Cerebellar nuclear complex (tissue), 1 donor: ENCODE results near the gene DCAF17.
"Not testable (repeated sequence)": the region's sequence is repeated elsewhere in the genome, so short reads cannot be mapped to it uniquely, and the experiment has no call there.

Source experiments
- DNase-seq, 2 experiments: peaks; one replicate each; lab custom pipeline; 2025; lab: John Stamatoyannopoulos, UW

The DCAF17 gene

GRCh38 chr2:171514908-171515582 is 81.0 kb downstream of the DCAF17 start:
- no peak for DNase-seq

- DNase-seq, result no peak
These were observed 81.8 kb downstream of the DCAF17 start for GRCh38 chr2:171515672-171516298.

GRCh38 chr2:171516793-171517192 is 82.8 kb downstream of the DCAF17 start:
- DNase-seq, result no peak

GRCh38 chr2:171520471-171520870 is 86.4 kb downstream of the DCAF17 start:
- no peak for DNase-seq

DNA sequence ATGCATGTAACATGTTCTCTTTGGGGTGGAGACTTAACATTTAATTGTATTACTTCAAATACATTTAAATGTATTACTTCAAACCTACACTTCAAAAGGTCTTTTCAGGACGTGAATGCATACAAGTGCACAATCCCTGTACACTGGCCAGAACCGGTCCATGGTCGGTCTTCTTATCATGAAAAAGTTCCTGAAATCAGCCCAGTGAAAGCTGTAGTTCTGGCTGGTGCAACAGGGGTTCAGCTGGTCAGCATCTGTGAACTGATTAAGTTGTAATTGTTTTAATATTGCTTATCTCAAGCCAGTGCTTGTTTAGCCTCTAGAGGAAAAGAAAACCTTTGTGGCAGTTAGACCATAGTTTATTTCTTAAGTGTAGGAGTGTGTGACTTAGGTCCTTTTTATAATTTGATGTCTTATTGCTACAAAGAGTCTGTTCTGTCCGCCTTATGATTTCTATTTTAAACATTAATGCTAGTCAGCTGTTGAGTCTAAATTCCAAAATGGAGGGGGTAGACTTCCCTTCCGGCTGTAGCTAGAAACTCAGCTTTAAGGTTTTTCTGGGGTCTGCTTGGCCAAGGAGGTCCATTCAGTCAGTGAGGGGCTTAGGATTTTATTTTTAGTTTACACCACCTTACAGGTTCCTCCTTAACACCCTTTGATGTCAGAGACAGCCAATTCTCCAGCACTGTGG is 87.5 kb downstream of the DCAF17 start:
- DNase-seq, result no peak

DNA sequence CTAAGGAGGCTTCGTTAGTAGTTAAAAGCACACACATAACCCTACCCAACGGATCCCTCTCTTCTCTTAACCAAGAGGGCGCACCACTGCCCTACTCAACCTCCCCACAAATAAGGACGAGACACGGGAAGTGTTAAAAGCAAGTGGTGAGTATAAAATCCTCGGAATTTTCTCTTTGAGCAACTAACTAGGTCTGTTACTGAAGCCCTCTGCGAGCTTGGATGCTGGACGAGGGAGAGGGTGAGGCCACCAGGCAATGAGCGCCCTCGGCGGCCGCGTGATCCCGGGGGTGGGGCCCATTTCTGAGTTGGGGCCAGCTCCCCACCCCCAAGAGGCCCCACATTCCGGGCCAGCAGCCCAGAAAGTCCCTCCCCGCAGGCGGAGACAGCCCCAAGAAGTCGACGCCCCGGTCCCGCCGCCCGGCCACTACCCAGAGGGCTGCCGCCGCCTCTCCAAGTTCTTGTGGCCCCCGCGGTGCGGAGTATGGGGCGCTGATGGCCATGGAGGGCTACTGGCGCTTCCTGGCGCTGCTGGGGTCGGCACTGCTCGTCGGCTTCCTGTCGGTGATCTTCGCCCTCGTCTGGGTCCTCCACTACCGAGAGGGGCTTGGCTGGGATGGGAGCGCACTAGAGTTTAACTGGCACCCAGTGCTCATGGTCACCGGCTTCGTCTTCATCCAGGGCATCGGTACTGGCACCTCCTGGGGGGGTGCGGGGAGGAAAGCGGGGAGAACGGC is 88.2 kb downstream of the DCAF17 start, which contains the start of gene CYBRD1:
Gene CYBRD1 (plus strand): TSS at position 423 of the 736 bp plus-strand sequence. CDS start 72 bp downstream, at position 495.
- DNase-seq, result no peak

GRCh38 chr2:171522788-171523087 is 88.7 kb downstream of the DCAF17 start:
- no peak for DNase-seq

DNA sequence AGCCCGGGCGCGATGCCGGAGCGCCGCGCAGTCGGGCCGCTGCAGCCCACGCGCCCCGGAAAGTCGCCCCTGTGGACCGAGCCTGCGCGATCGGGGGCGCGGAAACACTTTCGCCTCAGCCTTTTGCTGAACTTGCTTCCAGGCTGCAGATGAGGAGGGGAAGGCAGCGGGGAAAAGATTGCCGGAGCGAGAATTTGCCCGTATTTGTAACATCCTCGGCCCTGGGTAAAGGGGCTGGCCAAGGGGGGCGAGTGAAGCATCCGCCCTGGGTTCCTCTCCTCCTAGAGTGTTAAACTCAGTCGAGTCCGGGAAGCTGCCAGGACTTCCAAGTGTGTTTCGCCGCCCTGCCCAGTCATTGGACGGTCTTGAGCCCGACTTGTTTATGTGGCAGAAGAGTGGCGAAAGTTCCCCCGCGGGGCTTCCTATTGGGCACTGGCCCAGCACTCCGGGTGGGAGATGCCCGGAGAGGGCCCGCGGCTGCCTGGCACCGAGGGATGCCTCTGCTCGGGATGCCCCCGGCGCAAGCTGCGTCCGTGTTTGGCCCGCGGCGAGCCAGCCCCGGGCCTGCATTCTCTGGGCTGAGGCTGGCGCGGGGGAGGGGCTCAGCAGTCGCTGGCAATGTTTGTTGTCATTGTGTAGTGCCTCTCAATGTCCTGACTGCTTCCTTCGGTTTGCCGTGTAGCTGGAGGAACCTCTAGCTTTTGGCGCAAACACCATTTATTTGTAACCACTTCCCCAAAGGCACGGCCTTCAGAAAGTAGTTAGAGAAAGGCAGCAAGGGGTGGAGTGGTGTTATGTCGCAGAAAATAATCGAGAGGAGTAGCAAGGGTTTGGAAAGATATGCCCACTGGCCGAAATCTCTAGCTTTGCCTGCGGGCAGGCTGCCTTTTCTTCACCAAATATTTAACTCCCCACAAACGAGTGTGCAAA is 89.3 kb downstream of the DCAF17 start:
- DNase-seq, result no peak

- DNase-seq, result no peak
These were observed 90.0 kb downstream of the DCAF17 start for GRCh38 chr2:171524018-171524401.

DNA sequence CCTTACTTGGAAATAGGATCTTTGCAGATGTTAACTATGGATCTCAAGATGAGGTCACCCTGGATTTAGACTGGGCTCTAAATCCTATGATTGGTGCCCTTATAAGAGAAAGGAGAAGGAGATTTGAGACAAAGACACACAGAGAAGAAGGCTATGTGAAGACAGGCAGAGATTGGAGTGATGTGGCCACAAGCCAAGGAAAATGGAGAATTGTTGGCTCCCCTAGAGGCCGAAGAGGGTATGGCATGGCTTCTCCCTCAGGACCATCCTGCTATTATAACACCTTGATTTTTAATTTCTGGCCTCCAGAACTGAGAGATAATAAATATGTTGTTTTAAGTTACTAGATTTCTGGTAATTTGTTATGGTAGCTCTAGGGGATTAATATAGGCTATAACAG is 95.9 kb downstream of the DCAF17 start:
- no peak for DNase-seq

GRCh38 chr2:171530378-171530777 is 96.4 kb downstream of the DCAF17 start:
- DNase-seq, result no peak

- DNase-seq, result not testable (repeated sequence)
These were observed 96.8 kb downstream of the DCAF17 start for GRCh38 chr2:171530859-171531258.

- no peak for DNase-seq
These were observed 97.3 kb downstream of the DCAF17 start for GRCh38 chr2:171531291-171531690.

DNA sequence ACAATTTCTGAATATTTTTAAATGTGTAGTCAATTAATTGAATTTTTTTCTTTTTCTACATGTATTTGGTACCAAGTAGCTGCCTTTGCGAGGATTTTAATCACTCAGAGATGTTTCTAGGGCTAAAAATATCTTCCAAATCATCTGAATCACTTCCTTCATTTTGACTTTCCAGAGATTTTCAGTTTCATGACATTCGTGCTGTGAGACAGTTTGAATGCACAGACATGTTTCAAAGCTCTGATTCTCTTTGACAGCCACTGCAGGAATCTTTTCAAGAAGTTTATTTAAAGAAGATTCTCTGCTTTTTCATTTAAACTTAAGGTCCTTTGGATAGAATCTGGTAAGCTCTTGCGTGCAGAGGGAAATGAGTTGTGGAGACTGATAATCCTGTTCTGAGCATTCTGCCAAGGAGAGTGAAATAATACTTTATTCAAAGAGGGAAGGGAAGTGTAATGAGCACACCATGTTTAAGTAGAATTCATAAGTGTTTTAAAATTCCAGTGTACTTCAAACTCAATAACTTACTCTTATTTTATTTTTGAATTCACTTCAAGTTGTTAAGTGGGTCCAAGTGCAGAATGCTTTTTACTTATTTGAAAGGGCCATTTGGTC is 97.9 kb downstream of the DCAF17 start:
- DNase-seq, result no peak

GRCh38 chr2:171533331-171533730 is 99.3 kb downstream of the DCAF17 start:
- DNase-seq, result no peak
